GM19438 (cell line): ENCODE measurements around the gene PIGX.

Source experiments
- ATAC-seq: cut with Tn5 transposase; IDR thresholded peaks from one replicate; pipeline ENCODE4 v1.9.1; 2021; ENCODE audit warnings: low read depth; ENCODE audit not compliant: unreplicated experiment

Gene PIGX

GRCh38 chr3:196711838-196712513, at the start of gene PIGX, which contains the start of gene CEP19:
Gene PIGX, plus strand, starts transcription at chr3:196712377.
Gene CEP19, minus strand, starts transcription at chr3:196712250. Its CDS starts 3,593 bp downstream, at chr3:196708657.
- ATAC-seq: peak; percentile 70

GRCh38 chr3:196662711-196663571, 49.2 kb upstream of the PIGX start:
- ATAC-seq: no peak

- no peak for ATAC-seq
Measured at GRCh38 chr3:196666001-196666867, 45.9 kb upstream of the PIGX start.

GRCh38 chr3:196667056-196667825, 44.9 kb upstream of the PIGX start:
- ATAC-seq: no peak

GRCh38 chr3:196670339-196670738, 41.8 kb upstream of the PIGX start:
- ATAC-seq: no peak

- ATAC-seq: no peak
Measured at GRCh38 chr3:196673632-196674031, 38.5 kb upstream of the PIGX start.

GRCh38 chr3:196677353-196677752, 34.8 kb upstream of the PIGX start:
- no peak for ATAC-seq

GRCh38 chr3:196677931-196678330, 34.2 kb upstream of the PIGX start:
- ATAC-seq: no peak

- ATAC-seq: peak; percentile 88
Measured at GRCh38 chr3:196684548-196685407, 27.4 kb upstream of the PIGX start.

- ATAC-seq: no peak
Measured at GRCh38 chr3:196686436-196686835, 25.7 kb upstream of the PIGX start.

- no peak for ATAC-seq
Measured at GRCh38 chr3:196688349-196688748, 23.8 kb upstream of the PIGX start.

- no peak for ATAC-seq
Measured at GRCh38 chr3:196689941-196690660, 22.1 kb upstream of the PIGX start.

- no peak for ATAC-seq
Measured at GRCh38 chr3:196691386-196691785, 20.8 kb upstream of the PIGX start.

- no peak for ATAC-seq
Measured at GRCh38 chr3:196694202-196694638, 18.0 kb upstream of the PIGX start.

GRCh38 chr3:196694941-196695848, 17.0 kb upstream of the PIGX start:
- no peak for ATAC-seq

- no peak for ATAC-seq
Measured at GRCh38 chr3:196695849-196696226, 16.3 kb upstream of the PIGX start.

GRCh38 chr3:196697270-196697669, 14.9 kb upstream of the PIGX start:
- no peak for ATAC-seq
